GM21529 (cell line): ENCODE results near the gene NCBP3.
"Not testable (repeated sequence)": the region's sequence is repeated elsewhere in the genome, so short reads cannot be mapped to it uniquely, and the experiment has no call there.

Experiments used
- ATAC-seq: cut with Tn5 transposase; IDR thresholded peaks from one replicate; pipeline ENCODE4 v1.9.1; 2021; ENCODE audit not compliant: unreplicated experiment

NCBP3 gene

GRCh38 chr17:3794557-3795389 is 51.3 kb downstream of the NCBP3 start:
- no peak for ATAC-seq

GRCh38 chr17:3794152-3794551 is 51.9 kb downstream of the NCBP3 start:
- not testable (repeated sequence) for ATAC-seq

GRCh38 chr17:3793258-3793657 is 52.8 kb downstream of the NCBP3 start:
- not testable (repeated sequence) for ATAC-seq

GRCh38 chr17:3792481-3792880 is 53.6 kb downstream of the NCBP3 start:
- no peak for ATAC-seq

DNA sequence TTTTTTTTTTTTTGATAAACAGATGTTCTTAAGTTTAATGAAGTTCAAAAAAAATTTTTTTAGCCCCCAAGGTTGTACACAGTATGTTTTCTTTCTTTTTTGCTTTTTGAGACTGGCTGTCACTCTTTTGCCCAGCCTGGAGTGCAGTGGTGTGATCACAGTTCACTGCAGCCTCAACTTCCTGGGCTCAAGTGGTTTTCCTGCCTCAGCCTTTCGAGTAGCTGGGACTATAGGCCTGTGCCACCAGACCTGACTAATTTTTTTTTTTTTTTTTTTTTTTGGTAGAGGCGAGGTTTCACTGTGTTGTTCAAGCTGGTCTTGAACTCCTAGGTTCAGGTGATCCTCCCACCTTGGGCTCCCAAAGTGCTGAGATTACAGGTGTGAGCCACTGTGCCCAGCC is 57.8 kb downstream of the NCBP3 start:
- no peak for ATAC-seq

DNA sequence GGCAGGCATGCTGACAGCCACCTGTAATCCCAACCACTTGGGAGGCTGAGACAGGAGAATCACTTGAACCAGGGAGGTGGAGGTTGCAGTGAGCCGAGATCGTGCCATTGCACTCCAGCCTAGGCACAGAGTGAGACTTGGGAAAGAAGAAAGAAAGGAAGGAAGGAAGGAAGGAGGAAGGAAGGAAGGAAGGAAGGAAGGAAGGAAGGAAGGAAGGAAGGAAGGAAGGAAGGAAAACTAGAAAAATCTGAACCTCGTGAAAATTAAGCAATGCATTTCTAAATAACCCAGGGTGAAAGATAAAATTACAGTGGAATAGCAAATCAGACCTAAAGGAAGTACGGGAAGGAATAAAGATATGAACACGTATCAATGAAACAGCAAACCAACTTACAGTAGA is 60.7 kb downstream of the NCBP3 start:
- not testable (repeated sequence) for ATAC-seq

GRCh38 chr17:3782751-3783150 is 63.3 kb downstream of the NCBP3 start:
- ATAC-seq: no peak

DNA sequence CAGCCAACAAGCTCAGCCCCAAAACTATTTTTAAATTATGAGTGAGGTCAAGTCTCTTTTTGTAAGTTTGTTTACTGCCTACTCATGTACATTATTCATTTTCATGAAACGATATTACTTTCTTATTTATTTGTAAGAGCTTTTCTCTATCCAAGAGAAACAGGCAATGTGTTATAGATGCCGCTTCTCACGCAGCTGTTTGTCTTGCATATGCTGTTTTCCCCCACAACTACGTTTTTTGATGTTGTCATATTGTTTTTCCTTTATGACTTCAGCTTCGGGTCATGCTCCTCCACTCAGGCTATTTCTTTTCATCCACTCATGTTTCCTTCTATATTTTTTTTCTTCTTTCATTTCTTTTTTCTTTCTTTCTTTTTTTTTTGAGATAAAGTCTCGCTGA is 65.1 kb downstream of the NCBP3 start:
- ATAC-seq: no peak

DNA sequence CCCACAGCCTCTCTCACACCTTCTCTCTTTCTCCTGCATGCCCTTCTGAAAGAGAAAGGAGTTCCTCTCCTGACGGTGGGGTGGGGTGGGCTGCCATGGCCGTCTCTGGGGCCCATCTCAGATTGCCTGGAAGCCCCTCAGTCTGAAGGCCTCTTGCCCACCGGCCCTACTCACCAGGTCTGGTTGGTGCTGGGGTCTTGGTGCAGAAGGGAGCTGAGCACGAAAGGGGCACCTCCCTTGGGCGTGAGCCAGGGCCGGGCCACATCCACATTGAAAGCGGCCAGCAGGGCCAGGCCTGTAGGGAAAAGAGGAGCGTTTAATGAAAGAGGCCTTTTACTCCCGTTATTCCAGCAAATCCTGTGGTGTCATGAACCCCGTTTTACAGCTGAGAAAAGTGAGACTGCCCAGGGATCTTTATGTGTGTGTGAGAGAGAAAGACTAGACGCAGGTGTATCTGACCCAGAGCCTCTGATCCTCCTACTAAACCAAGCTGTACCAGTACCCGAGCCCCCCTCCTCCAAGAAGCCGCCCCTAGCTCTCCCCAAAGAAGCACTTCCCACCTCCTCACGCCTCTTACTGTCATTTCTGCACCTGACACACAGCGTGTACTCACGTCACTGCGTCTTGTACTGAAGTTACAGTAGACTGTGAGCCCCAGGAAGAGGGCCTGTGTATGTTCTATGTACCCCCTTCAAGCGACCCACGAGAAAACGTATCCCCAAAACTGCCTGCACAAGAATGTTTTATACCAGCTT is 68.5 kb downstream of the NCBP3 start:
- ATAC-seq: no peak

GRCh38 chr17:3773966-3774365 is 72.1 kb downstream of the NCBP3 start:
- no peak for ATAC-seq

DNA sequence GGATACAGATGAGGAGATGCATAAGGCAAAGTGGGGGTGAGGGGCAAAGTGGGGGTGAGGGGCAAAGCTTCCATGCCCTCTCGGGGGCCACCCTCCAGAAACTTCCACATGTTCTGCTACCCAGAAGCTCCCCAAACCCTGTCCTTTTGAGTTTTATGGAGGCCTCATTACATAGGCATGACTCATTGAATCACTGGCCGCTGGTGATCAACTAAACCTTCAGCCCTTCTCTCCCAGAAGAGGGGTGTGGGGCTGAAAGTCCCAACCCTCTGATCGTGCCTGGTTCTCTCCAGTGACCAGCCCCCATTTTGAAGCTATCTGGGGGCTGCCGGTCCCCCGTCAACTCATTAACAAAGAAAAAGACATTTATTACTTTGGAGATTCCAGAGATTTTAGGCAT is 72.5 kb downstream of the NCBP3 start:
- no peak for ATAC-seq

DNA sequence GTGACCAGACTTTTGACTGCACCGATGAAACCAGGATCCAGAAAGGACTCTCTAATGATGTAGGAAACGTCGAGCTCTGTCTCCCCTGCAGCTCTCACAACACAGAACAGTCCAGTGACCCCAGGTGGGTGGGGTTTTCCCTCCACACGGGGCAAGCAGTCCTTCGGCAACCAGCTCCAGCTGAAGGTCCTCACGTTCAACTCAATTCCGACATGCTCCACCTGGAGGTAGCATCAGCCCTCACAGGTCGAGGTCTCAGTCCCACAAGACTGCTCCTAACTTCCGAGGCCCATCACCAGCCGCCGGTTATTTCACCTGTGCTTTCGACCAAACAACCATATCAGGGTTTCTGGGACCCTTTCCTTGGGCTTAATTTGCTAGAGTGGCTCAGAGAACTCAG is 73.3 kb downstream of the NCBP3 start:
- ATAC-seq: no peak

- no peak for ATAC-seq
Measured at GRCh38 chr17:3771140-3771539, 74.9 kb downstream of the NCBP3 start.

GRCh38 chr17:3770466-3770865 is 75.6 kb downstream of the NCBP3 start:
- ATAC-seq: no peak

DNA sequence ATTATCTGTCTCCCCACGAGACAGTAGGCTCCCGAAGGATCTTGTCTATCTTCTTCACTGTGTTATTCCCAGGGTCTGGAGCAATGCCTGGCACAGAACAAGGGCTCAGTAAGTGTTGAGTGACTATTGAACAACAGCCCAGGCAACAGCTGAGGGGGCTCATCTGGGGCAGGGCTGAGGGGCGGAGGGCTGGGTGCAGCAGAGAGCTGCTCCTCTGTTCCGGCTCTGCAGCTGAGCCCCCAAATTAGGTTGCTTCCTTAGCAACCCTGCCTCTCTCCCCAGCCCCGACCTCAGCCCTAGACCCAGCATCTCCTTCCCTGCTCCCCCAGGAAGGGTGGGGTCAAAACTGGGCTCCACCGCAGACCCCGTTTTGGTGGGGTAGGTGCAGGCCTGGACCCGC is 77.3 kb downstream of the NCBP3 start:
- no peak for ATAC-seq

DNA sequence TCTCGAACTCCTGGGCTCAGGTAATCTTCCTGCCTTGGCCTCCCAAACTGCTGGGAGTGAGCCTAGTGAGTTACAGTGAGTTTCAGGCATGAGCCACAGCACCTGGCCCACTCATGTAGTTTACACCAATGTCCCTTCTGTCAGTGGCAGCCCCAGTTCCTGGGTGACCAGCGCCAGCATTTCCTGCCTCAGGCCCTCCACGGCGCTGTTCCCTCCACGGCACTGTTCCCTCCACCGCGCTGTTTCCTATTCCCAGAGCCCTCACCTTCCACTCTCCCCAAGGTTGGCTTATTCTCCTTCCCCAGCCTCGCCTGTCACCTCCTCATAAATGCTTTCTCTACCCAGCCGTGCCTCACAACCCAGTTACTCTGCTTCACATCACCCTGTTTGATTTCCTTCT is 77.7 kb downstream of the NCBP3 start:
- ATAC-seq: no peak

GRCh38 chr17:3766779-3767178 is 79.3 kb downstream of the NCBP3 start:
- no peak for ATAC-seq

GRCh38 chr17:3765981-3766380 is 80.1 kb downstream of the NCBP3 start:
- ATAC-seq: no peak

GRCh38 chr17:3763777-3764170 is 82.3 kb downstream of the NCBP3 start:
- no peak for ATAC-seq

- ATAC-seq: no peak
Measured at GRCh38 chr17:3762922-3763776, 82.9 kb downstream of the NCBP3 start.

DNA sequence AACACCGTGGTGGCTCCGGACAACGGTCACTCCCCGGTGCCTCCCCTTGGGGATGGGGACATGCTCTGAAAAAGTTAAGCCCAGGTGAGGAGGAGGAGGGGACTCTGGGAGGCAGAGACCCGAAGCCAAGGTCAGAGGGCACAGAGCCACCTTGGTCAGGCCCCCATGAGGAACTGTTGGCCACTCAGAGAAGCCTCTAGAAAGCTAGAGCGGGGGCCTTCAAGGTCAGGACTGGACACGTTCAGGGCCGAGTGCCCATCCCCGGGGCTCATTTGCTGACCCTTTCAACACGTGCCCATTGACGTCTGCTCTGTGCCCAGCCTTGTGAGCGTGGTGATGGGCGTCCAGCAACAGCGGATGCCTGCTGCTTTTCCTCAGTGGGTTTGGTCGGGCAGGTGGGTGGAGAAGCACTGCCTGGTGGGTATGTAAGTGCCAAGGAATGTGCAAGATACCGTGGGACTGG is 84.1 kb downstream of the NCBP3 start:
- ATAC-seq: no peak
